Upper lobe of left lung (tissue), 6 donors: ENCODE measurements around the gene ZDHHC1. TPM values are rescaled to one million over a fixed set of nuclear protein-coding genes. Genes with fewer than 3 reads are reported as not detected.
A peak's percentile ranks its signal among the peaks of the same experiment; 100 is the strongest.

Experiments
- ATAC-seq, 2 donors: fragments of 200-7000 bp; cut with Tn5 transposase; one replicate each; pipeline ENCODE4 v1.9.1; 2022; ENCODE audit warnings: mild to moderate bottlenecking in 2 of 2, moderate library complexity in 2 of 2; ENCODE audit not compliant: low FRiP score in 2 of 2
- DNase-seq, 2 donors: peaks; one replicate each; pipeline ENCODE4 v3.0.0-alpha.2; 2019 to 2020
- H3K27ac ChIP-seq, 4 donors: fragments of 200-600 bp; sonication (generic); one replicate each; pipeline ENCODE4 v1.5.1; 2016 to 2019
- H3K27me3 ChIP-seq, 4 donors: fragments of 200-600 bp; sonication (generic); one replicate each; pipeline ENCODE4 v1.5.1; 2017 to 2019
- H3K36me3 ChIP-seq, 4 donors: fragments of 200-600 bp; sonication (generic); one replicate each; pipeline ENCODE4 v1.5.1; 2016 to 2019
- H3K4me1 ChIP-seq, 4 donors: fragments of 200-600 bp; sonication (generic); one replicate each; pipeline ENCODE4 v1.5.1; 2018 to 2019
- H3K4me3 ChIP-seq, 4 donors: fragments of 200-600 bp; sonication (generic); one replicate each; pipeline ENCODE4 v1.5.1; 2017 to 2019; ENCODE audit warnings: mild to moderate bottlenecking in 2 of 4, moderate library complexity in 1 of 4
- H3K9me3 ChIP-seq, 4 donors: fragments of 200-600 bp; sonication (generic); one replicate each; pipeline ENCODE4 v1.5.1; 2018 to 2019
- CTCF ChIP-seq, 6 experiments: fragments of 450-650 bp in 4 of 6; fragments of 200-600 bp in 2 of 6; sonication (generic) in 2 of 6; IDR thresholded peaks; one replicate each; pipeline ENCODE4 v1.5.1; 2016 to 2019; ENCODE audit warnings: antibody characterized with exemption in 6 of 6
- EP300 ChIP-seq, 4 donors: sonication (generic); formaldehyde crosslinking; IDR thresholded peaks; one replicate each; pipeline ENCODE4 v1.5.1; 2017; ENCODE audit warnings: antibody characterized with exemption in 4 of 4, control low read depth in 2 of 4
- POLR2A ChIP-seq, 4 donors: fragments of 450-650 bp; IDR thresholded peaks; one replicate each; pipeline ENCODE4 v1.5.1; 2016 to 2017; ENCODE audit warnings: antibody characterized with exemption in 4 of 4, mild to moderate bottlenecking in 2 of 4
- POLR2AphosphoS5 ChIP-seq, 2 donors: sonication (generic); formaldehyde crosslinking; IDR thresholded peaks; one replicate each; pipeline ENCODE4 v1.5.1; 2017; ENCODE audit warnings: antibody characterized with exemption in 2 of 2
- WGBS, 2 donors: methylation state at CpG; one replicate each; pipeline ENCODE4 v1.1.5; 2017 to 2018; 5-methylcytosine and 5-hydroxymethylcytosine counted together
- total RNA-seq, 6 donors: library from RNA; depleted of rRNA in 4 of 6; stranded (reverse); fragments of >200 nt in 4 of 6; gene quantifications; one replicate each; pipeline versions ENCODE4 v1.1.0 to v1.2.1, GENCODE V29; 2016 to 2021
- donor health status: DM: no; HTN: no; CAD: no; lungs with moderate emphysema.
- donor health status: DM: no; HTN: yes; CAD: no; lungs with severe emphysema.

The ZDHHC1 gene
- total RNA-seq, 6 donors from 2014 or later: 14.7 to 49.2 (median 21.4) TPM

GRCh38 chr16:67459861-67460150 lies 43.5 kb upstream of the ZDHHC1 start:
- TF ChIP-seq CTCF (IDR thresholded peaks at IDR 0.05) (no peak), POLR2AphosphoS5 (IDR thresholded peaks at IDR 0.05) (no peak)
- no peak for DNase-seq
- peak in 1 of 2 donors; percentile 45 for ATAC-seq
- 69% methylated on average over 3 of the region's 3 CpGs; no CpG with 5 or more reads in 1 of the 2 donors for WGBS, 2 donors
- peaks cover 0 to 14% (median 0%) of the 10 kb centered on the region in 4 donors for H3K36me3 ChIP-seq
- H3K9me3 ChIP-seq: no peaks in the 10 kb centered on the region
- peak overlapping the region; percentile 70 to 88 (median 84) for H3K27ac ChIP-seq
- H3K4me3 ChIP-seq: no peak overlapping the region
- no peaks in the 10 kb centered on the region for H3K27me3 ChIP-seq
- H3K4me1 ChIP-seq: peaks cover 58 to 86% (median 74%) of the 10 kb centered on the region in 4 donors

- no peaks in the 10 kb centered on the region for H3K9me3 ChIP-seq
- ATAC-seq (peak; percentile 43 to 76), DNase-seq (peak; percentile 73 to 90)
- H3K36me3 ChIP-seq: peaks cover 0 to 15% (median 0%) of the 10 kb centered on the region in 4 donors
- H3K27me3 ChIP-seq: no peaks in the 10 kb centered on the region
- peaks cover 58 to 81% (median 74%) of the 10 kb centered on the region in 4 donors for H3K4me1 ChIP-seq
- H3K27ac ChIP-seq: peak overlapping the region; percentile 70 to 88 (median 84)
- no peak for TF ChIP-seq CTCF (IDR thresholded peaks at IDR 0.05)
- TF ChIP-seq EP300 (IDR thresholded peaks at IDR 0.05): peak in 1 of 4 donors; percentile 16
- TF ChIP-seq POLR2A (IDR thresholded peaks at IDR 0.05): peak in 1 of 4 donors; percentile 22
- peak in 1 of 2 donors; percentile 31 for TF ChIP-seq POLR2AphosphoS5 (IDR thresholded peaks at IDR 0.05)
- no peak overlapping the region for H3K4me3 ChIP-seq
- WGBS, 2 donors: 17 to 30% methylated on average over 1 to 7 of the region's 7 CpGs
These were observed 43.0 kb upstream of the ZDHHC1 start for GRCh38 chr16:67459066-67459860.

GRCh38 chr16:67458121-67458641 lies 41.9 kb upstream of the ZDHHC1 start:
- peak overlapping the region; percentile 70 to 88 (median 84) for H3K27ac ChIP-seq
- 83 to 90% methylated on average over 4 to 6 of the region's 6 CpGs for WGBS, 2 donors
- TF ChIP-seq POLR2A (IDR thresholded peaks at IDR 0.05) (no peak), CTCF (IDR thresholded peaks at IDR 0.05) (no peak), EP300 (IDR thresholded peaks at IDR 0.05) (no peak), POLR2AphosphoS5 (IDR thresholded peaks at IDR 0.05) (no peak)
- ATAC-seq: peak in 1 of 2 donors; percentile 57
- H3K4me1 ChIP-seq: peaks cover 58 to 78% (median 75%) of the 10 kb centered on the region in 4 donors
- DNase-seq: peak in 1 of 2 donors; percentile 33
- H3K4me3 ChIP-seq: no peak overlapping the region
- no peaks in the 10 kb centered on the region for H3K9me3 ChIP-seq
- H3K36me3 ChIP-seq: peaks cover 0 to 19% (median 5%) of the 10 kb centered on the region in 4 donors
- H3K27me3 ChIP-seq: no peaks in the 10 kb centered on the region

GRCh38 chr16:67457611-67458010 lies 41.3 kb upstream of the ZDHHC1 start:
- no peaks in the 10 kb centered on the region for H3K9me3 ChIP-seq
- H3K27me3 ChIP-seq: no peaks in the 10 kb centered on the region
- TF ChIP-seq EP300 (IDR thresholded peaks at IDR 0.05): no peak
- TF ChIP-seq POLR2AphosphoS5 (IDR thresholded peaks at IDR 0.05): no peak
- no peak for TF ChIP-seq POLR2A (IDR thresholded peaks at IDR 0.05)
- H3K27ac ChIP-seq: peak overlapping the region; percentile 70 to 88 (median 84)
- ATAC-seq (no peak), DNase-seq (no peak)
- WGBS, 2 donors: 66 to 85% methylated on average over 2 to 7 of the region's 7 CpGs
- H3K4me3 ChIP-seq: no peak overlapping the region
- peaks cover 0 to 25% (median 9%) of the 10 kb centered on the region in 4 donors for H3K36me3 ChIP-seq
- H3K4me1 ChIP-seq: peaks cover 53 to 76% (median 75%) of the 10 kb centered on the region in 4 donors

GRCh38 chr16:67456391-67457081 lies 40.3 kb upstream of the ZDHHC1 start:
- WGBS, 2 donors: 59 to 67% methylated on average over 6 of the region's 6 CpGs
- DNase-seq (peak in 1 of 2 donors; percentile 70), ATAC-seq (peak in 1 of 2 donors; percentile 38)
- H3K4me1 ChIP-seq: peaks cover 56 to 76% (median 75%) of the 10 kb centered on the region in 4 donors
- H3K4me3 ChIP-seq: no peak overlapping the region
- TF ChIP-seq EP300 (IDR thresholded peaks at IDR 0.05) (no peak), CTCF (IDR thresholded peaks at IDR 0.05) (peak in 3 of 6 experiments; percentile 25 to 37 (median 34))
- H3K9me3 ChIP-seq: no peaks in the 10 kb centered on the region
- H3K36me3 ChIP-seq: peaks cover 0 to 34% (median 18%) of the 10 kb centered on the region in 4 donors
- no peaks in the 10 kb centered on the region for H3K27me3 ChIP-seq
- peak overlapping the region in 2 of 4 donors; percentile 33 to 88 for H3K27ac ChIP-seq
